Heart left ventricle (tissue), 16 donors: ENCODE results near the gene FTCD. TPM values are rescaled to one million over a fixed set of nuclear protein-coding genes. Genes with fewer than 3 reads are reported as not detected.

Experiments
- ATAC-seq, 4 donors: fragments of 200-7000 bp; cut with Tn5 transposase; one replicate each; pipeline ENCODE4 v1.9.1; 2020 to 2022; ENCODE audit warnings: moderate library complexity in 4 of 4, mild to moderate bottlenecking in 3 of 4, moderate number of reproducible peaks in 1 of 4
- DNase-seq, 5 donors: peaks; one replicate each; pipeline ENCODE4 v3.0.0-alpha.2; 2020
- H3K27ac ChIP-seq, 12 donors: fragments of 200-600 bp; sonication (generic) in 4 of 12; one replicate each; pipeline versions ENCODE4 v1.5.0 to v1.8.0; 2016 to 2022; ENCODE audit warnings: mild to moderate bottlenecking in 2 of 12
- H3K27me3 ChIP-seq, 9 donors: fragments of 200-600 bp; sonication (generic) in 2 of 9; one replicate each; pipeline versions ENCODE4 v1.5.1 to v1.8.0; 2016 to 2022; ENCODE audit warnings: mild to moderate bottlenecking in 3 of 9
- H3K36me3 ChIP-seq, 9 donors: fragments of 200-600 bp; sonication (generic) in 2 of 9; one replicate each; pipeline versions ENCODE4 v1.5.0 to v1.8.0; 2018 to 2022; ENCODE audit warnings: mild to moderate bottlenecking in 2 of 9
- H3K4me1 ChIP-seq, 12 donors: fragments of 200-600 bp; sonication (generic) in 4 of 12; one replicate each; pipeline versions ENCODE4 v1.5.0 to v1.8.0; 2016 to 2022; ENCODE audit warnings: mild to moderate bottlenecking in 3 of 12
- H3K4me3 ChIP-seq, 12 donors: fragments of 200-600 bp; sonication (generic) in 4 of 12; one replicate each; pipeline versions ENCODE4 v1.5.0 to v1.8.0; 2017 to 2022; ENCODE audit warnings: mild to moderate bottlenecking in 9 of 12, moderate library complexity in 4 of 12
- H3K9me3 ChIP-seq, 12 donors: fragments of 200-600 bp; sonication (generic) in 4 of 12; one replicate each; pipeline versions ENCODE4 v1.5.0 to v1.8.0; 2016 to 2022; ENCODE audit warnings: mild to moderate bottlenecking in 1 of 12
- CTCF ChIP-seq, 12 donors: fragments of 200-600 bp; sonication (generic) in 4 of 12; IDR thresholded peaks; one replicate each; pipeline versions ENCODE4 v1.5.0 to v1.8.0; 2018 to 2022; ENCODE audit warnings: antibody characterized with exemption in 12 of 12, mild to moderate bottlenecking in 5 of 12
- POLR2A ChIP-seq, 2 donors: fragments of 450-650 bp; IDR thresholded peaks; one replicate each; pipeline ENCODE4 v1.6.1; 2017; ENCODE audit warnings: antibody characterized with exemption in 2 of 2, mild to moderate bottlenecking in 2 of 2, moderate library complexity in 2 of 2
- WGBS, 4 donors: extraction: QIAGEN DNeasy Blood & Tissue Kit in 2 of 4; methylation state at CpG; one replicate each; pipeline versions ENCODE4 v1.1.5 to v1.1.7; 2013 to 2018; 5-methylcytosine and 5-hydroxymethylcytosine counted together
- intact Hi-C, 10 donors: fragments of 100-400 bp; cut with DNase I; formaldehyde crosslinking; loops; one replicate each; pipeline versions ENCODE4 v1.11.1 to v1.14.2; 2022
- polyA plus RNA-seq, 2 donors: library from polyadenylated mRNA; stranded (reverse); fragments of 200-250 nt; gene quantifications; one replicate each; pipeline ENCODE4 v1.2.3, GENCODE V29; 2013
- total RNA-seq, 9 donors: library from RNA; depleted of rRNA in 2 of 9; stranded (reverse); fragments of >200 nt in 2 of 9; fragmentation: NEBNext Ultra II Directional in 3 of 9; extraction: Animal tissue kit (Norgen Biotek cat#: 25700) in 3 of 9; gene quantifications; one replicate each; pipeline versions ENCODE4 v1.1.0 to v1.2.4, GENCODE V29; 2016 to 2023
- donor health status: ischemic (EF 13 %, LVEDD 7.1; RV severe dilation, severe dysfunction).
- donor health status: healthy with polysubstance abuse.
- donor health status: DM: no; HTN: yes; CAD: no.
- donor health status: DM: no; HTN: no; CAD: no.
- donor health status: ischemic (EF 25% LVEDD 6.9; RV normal size, moderate dysfunction).
- donor health status: ischemic (EF 25% LVEDD 5.7; RV mildly dilated, moderate dysfunction).
- donor health status: healthy.
- donor health status: DM: yes; HTN: yes; CAD: no.
- donor health status: ischemic (EF 35%, LVEDD 5.7; RV mildly dilated, moderate dysfunction).
- donor health status: nonischemic (EF 11% LVEDD 7.7; RV severe dilation, severe dysfunction).
- donor health status: DM: yes; HTN: yes; CAD: no.
- donor health status: PGD.
- donor health status: ischemic (EF 29% LVEDD 5.4; RV normal size, mild dysfunction).
- donor health status: nonischemic (EF 23%, LVEDD 6.1; RV moderate dilation, normal function).

Gene FTCD
- total and polyA plus RNA-seq, 11 donors = 0.17 to 3.1 (median 1.2) TPM; not detected in 1

- peaks cover 2 to 10% (median 7%) of the 10 kb centered on the region in 12 donors for H3K4me1 ChIP-seq
- H3K9me3 ChIP-seq = no peaks in the 10 kb centered on the region
- WGBS, 4 donors = 90 to 95% (median 93%) methylated on average over 8 to 15 of the region's 15 CpGs
- DNase-seq (peak in 2 of 5 donors; percentile 4 to 12), ATAC-seq (no peak)
- peaks cover 0 to 9% (median 0%) of the 10 kb centered on the region in 9 donors for H3K36me3 ChIP-seq
- TF ChIP-seq POLR2A (IDR thresholded peaks at IDR 0.05) (no peak), CTCF (IDR thresholded peaks at IDR 0.05) (no peak)
- intact Hi-C loops = loop anchor here in 3 of 10 donors (5.0 to 10.0 kb wide), 3 partner anchors 64 to 87 kb away; partner anchors contain the start of gene LSS (in 1 of the 3)
- no peak overlapping the region for H3K27ac ChIP-seq
- no peak overlapping the region for H3K4me3 ChIP-seq
- peaks cover 0 to 9% (median 0%) of the 10 kb centered on the region in 9 donors for H3K27me3 ChIP-seq
Observed at GRCh38 chr21:46157987-46158451, 2.6 kb upstream of the FTCD start.

- Histone ChIP-seq H3K36me3 (peaks cover 0 to 9% (median 0%) of the 10 kb centered on the region in 9 donors), H3K27ac (no peak overlapping the region), H3K27me3 (peaks cover 0 to 9% (median 0%) of the 10 kb centered on the region in 9 donors), H3K9me3 (no peaks in the 10 kb centered on the region), H3K4me3 (no peak overlapping the region), H3K4me1 (peaks cover 3 to 15% (median 10%) of the 10 kb centered on the region in 12 donors)
- TF ChIP-seq POLR2A (IDR thresholded peaks at IDR 0.05) (no peak), CTCF (IDR thresholded peaks at IDR 0.05) (no peak)
- DNase-seq (peak in 4 of 5 donors; percentile 2 to 42 (median 18)), ATAC-seq (no peak)
- WGBS, 4 donors = 85 to 96% (median 89%) methylated on average over 11 to 12 of the region's 12 CpGs
- intact Hi-C loops = loop anchor here in 3 of 10 donors (5.0 to 10.0 kb wide), 3 partner anchors 65 to 87 kb away; partner anchors contain the start of gene LSS (in 1 of the 3)
Observed at GRCh38 chr21:46157396-46157986, 2.1 kb upstream of the FTCD start.

- DNase-seq = peak in 3 of 5 donors; percentile 7 to 37 (median 12)
Observed at GRCh38 chr21:46156678-46157077, 1.3 kb upstream of the FTCD start.

More at GRCh38 chr21:46156678-46157077, 1.3 kb upstream of the FTCD start:
- H3K4me1 ChIP-seq = peaks cover 3 to 15% (median 10%) of the 10 kb centered on the region in 12 donors
- H3K9me3 ChIP-seq = no peaks in the 10 kb centered on the region
- H3K27me3 ChIP-seq = peaks cover 0 to 6% (median 0%) of the 10 kb centered on the region in 9 donors
- no peak overlapping the region for H3K4me3 ChIP-seq
- WGBS, 4 donors = 70 to 75% (median 72%) methylated on average over 10 of the region's 10 CpGs
- intact Hi-C loops = loop anchor here in 3 of 10 donors (5.0 to 10.0 kb wide), 3 partner anchors 66 to 88 kb away; partner anchors contain the start of gene LSS (in 1 of the 3)
- TF ChIP-seq CTCF (IDR thresholded peaks at IDR 0.05) = no peak
- TF ChIP-seq POLR2A (IDR thresholded peaks at IDR 0.05) = no peak
- H3K27ac ChIP-seq = no peak overlapping the region
- peaks cover 0 to 8% (median 0%) of the 10 kb centered on the region in 9 donors for H3K36me3 ChIP-seq
- no peak for ATAC-seq
